Liver (tissue), 9 donors: ENCODE results near the gene OLFM4. TPM values are rescaled to one million over a fixed set of nuclear protein-coding genes. Genes with fewer than 3 reads are reported as not detected.

Experiments used
- DNase-seq: peaks from one replicate; pipeline ENCODE4 v3.0.0-alpha.2; 2017; ENCODE audit warnings: low spot score
- H3K27ac ChIP-seq, 2 donors: one replicate each; pipeline ENCODE4 v1.7.0; 2013; ENCODE audit warnings: inconsistent platforms in 2 of 2, low read length in 2 of 2, control low read depth in 1 of 2, low read depth in 1 of 2, mild to moderate bottlenecking in 1 of 2
- H3K27me3 ChIP-seq, 4 donors: one replicate each; pipeline versions ENCODE4 v1.6.1 to v1.7.0; 2013; ENCODE audit warnings: low read length in 3 of 4, inconsistent platforms in 1 of 4, mild to moderate bottlenecking in 1 of 4, moderate library complexity in 1 of 4; ENCODE audit not compliant: control insufficient read depth in 4 of 4, insufficient read depth in 4 of 4
- H3K36me3 ChIP-seq, 4 donors: one replicate each; pipeline versions ENCODE4 v1.6.1 to v1.7.0; 2013; ENCODE audit warnings: low read length in 3 of 4, mild to moderate bottlenecking in 3 of 4, low read depth in 1 of 4, moderate library complexity in 1 of 4; ENCODE audit not compliant: control insufficient read depth in 4 of 4, insufficient read depth in 3 of 4
- H3K4me1 ChIP-seq, 4 donors: one replicate each; pipeline versions ENCODE4 v1.6.1 to v1.7.0; 2013; ENCODE audit warnings: low read length in 3 of 4, mild to moderate bottlenecking in 3 of 4, moderate library complexity in 1 of 4; ENCODE audit not compliant: control insufficient read depth in 4 of 4, insufficient read depth in 4 of 4
- H3K4me3 ChIP-seq, 3 donors: one replicate each; pipeline versions ENCODE4 v1.6.1 to v1.7.0; 2013; ENCODE audit warnings: low read length in 3 of 3, control low read depth in 1 of 3, low read depth in 1 of 3, mild to moderate bottlenecking in 1 of 3
- H3K9ac ChIP-seq, 2 donors: one replicate each; pipeline ENCODE4 v1.7.0; 2013; ENCODE audit warnings: low read length in 2 of 2, mild to moderate bottlenecking in 2 of 2, moderate library complexity in 2 of 2, control low read depth in 1 of 2, low read depth in 1 of 2
- H3K9me3 ChIP-seq, 4 donors: one replicate each; pipeline versions ENCODE4 v1.6.1 to v1.7.0; 2013; ENCODE audit warnings: low read length in 3 of 4; ENCODE audit not compliant: control insufficient read depth in 4 of 4
- EGR1 ChIP-seq, 2 donors: IDR thresholded peaks; 2 replicates each; pipeline ENCODE4 v1.6.1; 2016 to 2018; ENCODE audit warnings: antibody characterized with exemption in 2 of 2, low read depth in 2 of 2
- FOXA1 ChIP-seq: IDR thresholded peaks from 2 replicates; pipeline ENCODE4 v1.6.1; 2016; ENCODE audit warnings: antibody characterized with exemption
- FOXA2 ChIP-seq: IDR thresholded peaks from 2 replicates; pipeline ENCODE4 v1.6.1; 2016; ENCODE audit warnings: antibody characterized with exemption
- GABPA ChIP-seq, 2 donors: IDR thresholded peaks in 1 of 2; conservative IDR thresholded peaks in 1 of 2; 2 replicates each; pipeline ENCODE4 v1.6.1; 2016; ENCODE audit warnings: antibody characterized with exemption in 2 of 2, mild to moderate bottlenecking in 1 of 2, moderate library complexity in 1 of 2
- HNF4G ChIP-seq: IDR thresholded peaks from 2 replicates; pipeline ENCODE4 v1.6.1; 2016; ENCODE audit warnings: antibody characterized with exemption
- JUND ChIP-seq, 2 donors: IDR thresholded peaks; 2 replicates each; pipeline ENCODE4 v1.6.1; 2016; ENCODE audit warnings: antibody characterized with exemption in 2 of 2
- MAX ChIP-seq: IDR thresholded peaks from 2 replicates; pipeline ENCODE4 v1.6.1; 2016; ENCODE audit warnings: antibody characterized with exemption
- NR2F2 ChIP-seq: IDR thresholded peaks from 2 replicates; pipeline ENCODE4 v1.6.1; 2016; ENCODE audit warnings: antibody characterized with exemption
- RAD21 ChIP-seq, 2 donors: IDR thresholded peaks; 2 replicates each; pipeline ENCODE4 v1.6.1; 2016; ENCODE audit warnings: antibody characterized with exemption in 2 of 2, mild to moderate bottlenecking in 2 of 2
- RXRA ChIP-seq, 2 donors: IDR thresholded peaks; 2 replicates each; pipeline ENCODE4 v1.6.1; 2017 to 2018; ENCODE audit warnings: antibody characterized with exemption in 2 of 2, mild to moderate bottlenecking in 1 of 2
- SP1 ChIP-seq: IDR thresholded peaks from 2 replicates; pipeline ENCODE4 v1.6.1; 2018; ENCODE audit warnings: antibody characterized with exemption, mild to moderate bottlenecking
- TAF1 ChIP-seq: conservative IDR thresholded peaks from 2 replicates; pipeline ENCODE4 v1.6.1; 2016; ENCODE audit warnings: antibody characterized with exemption, mild to moderate bottlenecking
- YY1 ChIP-seq: IDR thresholded peaks from 2 replicates; pipeline ENCODE4 v1.6.1; 2016; ENCODE audit warnings: antibody characterized with exemption, mild to moderate bottlenecking
- WGBS: extraction: QIAGEN DNeasy Blood & Tissue Kit; methylation state at CpG from one replicate; pipeline ENCODE4 v1.1.7; 2013; 5-methylcytosine and 5-hydroxymethylcytosine counted together
- polyA plus RNA-seq, 2 donors: library from polyadenylated mRNA; stranded (reverse) in 1 of 2; unstranded in 1 of 2; fragments of 200-250 nt in 1 of 2; fragments of >200 nt in 1 of 2; fragmentation: Nextera tagmentation in 1 of 2; extraction: Ambion mirVana in 1 of 2; gene quantifications; one replicate each; pipeline versions ENCODE4 v1.2.1 to v1.2.3, GENCODE V29; 2013 to 2015
- total RNA-seq, 2 donors: library from RNA; depleted of rRNA; stranded (reverse); fragments of >200 nt; gene quantifications; one replicate each; pipeline ENCODE4 v1.2.3, GENCODE V29; 2014
- TF ChIP-seq, protein P1 (sequence below): IDR thresholded peaks from 2 replicates; pipeline ENCODE4 v1.6.1; 2016; ENCODE audit warnings: antibody characterized with exemption
- TF ChIP-seq, protein P2 (sequence below): IDR thresholded peaks from 2 replicates; pipeline ENCODE4 v1.6.1; 2016; ENCODE audit warnings: antibody characterized with exemption, mild to moderate bottlenecking
- TF ChIP-seq, protein P3 (sequence below): fragments of 150-350 bp; IDR thresholded peaks from 2 replicates; pipeline ENCODE4 v1.5.1; 2017; ENCODE audit warnings: improper control_type of control experiment, low read depth, low read length; ENCODE audit not compliant: missing input control
- donor health status: healthy.
- donor health status: healthy.
- donor health status: healthy.
- donor health status: healthy.
- donor health status: healthy.

Gene OLFM4
- total and polyA plus RNA-seq, 4 donors = under 0.01 to 8.0 (median 0.66) TPM; not detected in 1

DNA sequence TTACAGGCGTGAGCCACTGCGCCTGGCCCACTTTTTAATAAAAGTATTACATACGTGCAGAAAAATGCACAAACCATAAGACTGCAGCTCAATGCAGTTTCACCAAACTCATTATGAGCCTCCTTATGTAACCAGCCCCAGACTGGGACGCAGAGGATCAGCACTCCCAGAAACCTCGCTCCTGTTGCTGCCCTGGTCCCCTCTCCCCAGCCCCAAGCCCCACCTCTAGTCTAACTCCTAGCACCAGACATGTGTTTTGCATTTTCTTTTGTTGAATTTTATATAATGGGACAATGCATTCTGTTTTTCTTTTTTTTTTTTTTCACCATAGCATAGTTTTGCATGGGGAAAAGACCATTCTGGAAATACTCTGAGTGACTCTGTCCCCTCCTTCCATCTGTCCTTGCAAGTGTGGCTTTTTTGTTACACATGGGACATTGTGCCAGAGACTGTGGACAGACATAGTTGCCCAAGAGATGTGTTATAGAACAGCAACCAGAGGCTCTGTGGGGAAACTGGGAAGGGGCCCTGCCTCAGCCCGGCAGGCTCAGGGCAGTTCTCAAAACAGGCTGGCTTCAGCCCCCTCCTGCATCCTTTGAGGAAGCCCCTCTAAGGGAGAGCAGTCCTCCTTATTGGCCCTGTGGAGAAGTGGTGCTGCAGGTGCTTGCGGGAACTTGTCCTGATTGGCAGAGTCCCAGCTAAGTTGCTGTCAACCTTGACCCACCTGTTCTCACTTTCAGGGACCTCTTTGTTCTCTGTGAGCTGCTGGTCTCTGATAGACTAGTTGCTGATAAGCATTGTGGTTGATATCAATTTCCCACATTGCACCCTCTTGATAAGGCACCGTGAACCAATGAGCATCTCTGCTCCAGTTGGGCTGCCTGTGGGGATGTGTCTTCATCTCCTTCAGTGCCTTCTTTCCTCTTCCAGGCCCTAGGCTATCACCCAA, 13.8 kb upstream of the OLFM4 start:
- no peak overlapping the region for H3K27ac ChIP-seq
- no peak for DNase-seq

DNA sequence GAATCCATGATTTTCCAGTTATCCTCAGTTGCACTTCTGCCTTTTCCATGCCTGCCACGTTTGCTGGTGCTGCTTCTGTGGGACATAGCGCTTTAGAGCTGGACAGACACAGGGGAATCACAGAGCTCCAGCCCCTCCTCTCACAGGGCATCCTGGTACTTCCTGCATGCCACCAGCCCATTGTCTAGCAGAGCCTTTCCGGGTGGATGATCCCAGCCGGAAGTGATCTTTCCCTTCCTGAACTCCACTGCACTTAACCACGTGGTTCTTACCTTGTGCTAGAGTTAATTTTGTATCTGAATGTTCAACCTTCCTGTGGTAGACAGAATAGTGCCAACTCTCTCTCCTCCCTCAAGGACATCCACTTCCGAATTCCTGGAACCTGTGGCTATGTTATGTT, 12.6 kb upstream of the OLFM4 start:
- Histone ChIP-seq H3K9ac (no peak overlapping the region), H3K9me3 (no peaks in the 10 kb centered on the region), H3K27me3 (no peaks in the 10 kb centered on the region), H3K27ac (no peak overlapping the region), H3K4me1 (no peaks in the 10 kb centered on the region), H3K36me3 (no peaks in the 10 kb centered on the region), H3K4me3 (no peak overlapping the region)
- no peak for DNase-seq
- WGBS = 58% methylated on average over 6 of the region's 6 CpGs
- TF ChIP-seq FOXA1 = no peak
- TF ChIP-seq, protein P1, sequence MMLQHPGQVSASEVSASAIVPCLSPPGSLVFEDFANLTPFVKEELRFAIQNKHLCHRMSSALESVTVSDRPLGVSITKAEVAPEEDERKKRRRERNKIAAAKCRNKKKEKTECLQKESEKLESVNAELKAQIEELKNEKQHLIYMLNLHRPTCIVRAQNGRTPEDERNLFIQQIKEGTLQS = no peak

More for the DNA sequence above, 13.8 kb upstream of the OLFM4 start:
- H3K4me3 ChIP-seq = no peak overlapping the region
- TF ChIP-seq, protein P1 = no peak
- TF ChIP-seq, protein P2, sequence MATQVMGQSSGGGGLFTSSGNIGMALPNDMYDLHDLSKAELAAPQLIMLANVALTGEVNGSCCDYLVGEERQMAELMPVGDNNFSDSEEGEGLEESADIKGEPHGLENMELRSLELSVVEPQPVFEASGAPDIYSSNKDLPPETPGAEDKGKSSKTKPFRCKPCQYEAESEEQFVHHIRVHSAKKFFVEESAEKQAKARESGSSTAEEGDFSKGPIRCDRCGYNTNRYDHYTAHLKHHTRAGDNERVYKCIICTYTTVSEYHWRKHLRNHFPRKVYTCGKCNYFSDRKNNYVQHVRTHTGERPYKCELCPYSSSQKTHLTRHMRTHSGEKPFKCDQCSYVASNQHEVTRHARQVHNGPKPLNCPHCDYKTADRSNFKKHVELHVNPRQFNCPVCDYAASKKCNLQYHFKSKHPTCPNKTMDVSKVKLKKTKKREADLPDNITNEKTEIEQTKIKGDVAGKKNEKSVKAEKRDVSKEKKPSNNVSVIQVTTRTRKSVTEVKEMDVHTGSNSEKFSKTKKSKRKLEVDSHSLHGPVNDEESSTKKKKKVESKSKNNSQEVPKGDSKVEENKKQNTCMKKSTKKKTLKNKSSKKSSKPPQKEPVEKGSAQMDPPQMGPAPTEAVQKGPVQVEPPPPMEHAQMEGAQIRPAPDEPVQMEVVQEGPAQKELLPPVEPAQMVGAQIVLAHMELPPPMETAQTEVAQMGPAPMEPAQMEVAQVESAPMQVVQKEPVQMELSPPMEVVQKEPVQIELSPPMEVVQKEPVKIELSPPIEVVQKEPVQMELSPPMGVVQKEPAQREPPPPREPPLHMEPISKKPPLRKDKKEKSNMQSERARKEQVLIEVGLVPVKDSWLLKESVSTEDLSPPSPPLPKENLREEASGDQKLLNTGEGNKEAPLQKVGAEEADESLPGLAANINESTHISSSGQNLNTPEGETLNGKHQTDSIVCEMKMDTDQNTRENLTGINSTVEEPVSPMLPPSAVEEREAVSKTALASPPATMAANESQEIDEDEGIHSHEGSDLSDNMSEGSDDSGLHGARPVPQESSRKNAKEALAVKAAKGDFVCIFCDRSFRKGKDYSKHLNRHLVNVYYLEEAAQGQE = no peak
- TF ChIP-seq FOXA2 (no peak), HNF4G (no peak), EGR1 (IDR thresholded peaks at IDR 0.05; ENCODE audit: low read depth in 2 of 2) (no peak), RXRA (IDR thresholded peaks at IDR 0.05) (no peak), JUND (IDR thresholded peaks at IDR 0.05) (no peak), FOXA1 (no peak), YY1 (no peak), MAX (no peak), NR2F2 (no peak), RAD21 (IDR thresholded peaks at IDR 0.05) (no peak), GABPA (IDR thresholded peaks at IDR 0.05 in 1 of 2, conservative IDR thresholded peaks at IDR 0.05 in 1 of 2) (no peak), SP1 (no peak), TAF1 (no peak)
- TF ChIP-seq, protein P3, sequence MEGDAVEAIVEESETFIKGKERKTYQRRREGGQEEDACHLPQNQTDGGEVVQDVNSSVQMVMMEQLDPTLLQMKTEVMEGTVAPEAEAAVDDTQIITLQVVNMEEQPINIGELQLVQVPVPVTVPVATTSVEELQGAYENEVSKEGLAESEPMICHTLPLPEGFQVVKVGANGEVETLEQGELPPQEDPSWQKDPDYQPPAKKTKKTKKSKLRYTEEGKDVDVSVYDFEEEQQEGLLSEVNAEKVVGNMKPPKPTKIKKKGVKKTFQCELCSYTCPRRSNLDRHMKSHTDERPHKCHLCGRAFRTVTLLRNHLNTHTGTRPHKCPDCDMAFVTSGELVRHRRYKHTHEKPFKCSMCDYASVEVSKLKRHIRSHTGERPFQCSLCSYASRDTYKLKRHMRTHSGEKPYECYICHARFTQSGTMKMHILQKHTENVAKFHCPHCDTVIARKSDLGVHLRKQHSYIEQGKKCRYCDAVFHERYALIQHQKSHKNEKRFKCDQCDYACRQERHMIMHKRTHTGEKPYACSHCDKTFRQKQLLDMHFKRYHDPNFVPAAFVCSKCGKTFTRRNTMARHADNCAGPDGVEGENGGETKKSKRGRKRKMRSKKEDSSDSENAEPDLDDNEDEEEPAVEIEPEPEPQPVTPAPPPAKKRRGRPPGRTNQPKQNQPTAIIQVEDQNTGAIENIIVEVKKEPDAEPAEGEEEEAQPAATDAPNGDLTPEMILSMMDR = no peak
- WGBS = 71% methylated on average over 8 of the region's 8 CpGs
- no peak overlapping the region for H3K9ac ChIP-seq
- no peaks in the 10 kb centered on the region for H3K4me1 ChIP-seq
- no peaks in the 10 kb centered on the region for H3K9me3 ChIP-seq
- H3K36me3 ChIP-seq = no peaks in the 10 kb centered on the region
- H3K27me3 ChIP-seq = no peaks in the 10 kb centered on the region
